Stimulated activated CD8-positive, alpha-beta memory T cell treated with anti-CD3 and anti-CD28 coated beads, Interleukin-15, amount 100 ng/mL, for 1 hour (primary cell): Measurements from ENCODE around the gene ADCY2.

Source experiments
- DNase-seq: peaks from one replicate; pipeline ENCODE4 v3.0.0-alpha.2; 2020; ENCODE audit warnings: low read depth

ADCY2 gene

GRCh38 chr5:7667216-7667767 lies 271.4 kb downstream of the ADCY2 start:
- no peak for DNase-seq

- no peak for DNase-seq
Observed at GRCh38 chr5:7668161-7668560, 272.2 kb downstream of the ADCY2 start.

GRCh38 chr5:7668627-7669026 lies 272.7 kb downstream of the ADCY2 start:
- no peak for DNase-seq

- DNase-seq: no peak
Observed at GRCh38 chr5:7671381-7671993, 275.5 kb downstream of the ADCY2 start.

- DNase-seq: no peak
Observed at GRCh38 chr5:7673658-7674057, 277.7 kb downstream of the ADCY2 start.

GRCh38 chr5:7676455-7676854 lies 280.5 kb downstream of the ADCY2 start:
- no peak for DNase-seq

GRCh38 chr5:7678030-7678429 lies 282.1 kb downstream of the ADCY2 start:
- no peak for DNase-seq

GRCh38 chr5:7679663-7680062 lies 283.7 kb downstream of the ADCY2 start:
- DNase-seq: no peak

GRCh38 chr5:7680260-7680659 lies 284.3 kb downstream of the ADCY2 start:
- no peak for DNase-seq

- no peak for DNase-seq
Observed at GRCh38 chr5:7682379-7682778, 286.4 kb downstream of the ADCY2 start.

- no peak for DNase-seq
Observed at GRCh38 chr5:7683753-7684152, 287.8 kb downstream of the ADCY2 start.

- DNase-seq: no peak
Observed at GRCh38 chr5:7684826-7685225, 288.9 kb downstream of the ADCY2 start.

- no peak for DNase-seq
Observed at GRCh38 chr5:7686794-7687193, 290.9 kb downstream of the ADCY2 start.

- DNase-seq: no peak
Observed at GRCh38 chr5:7690557-7690956, 294.6 kb downstream of the ADCY2 start.

- no peak for DNase-seq
Observed at GRCh38 chr5:7705261-7705660, 309.3 kb downstream of the ADCY2 start.

- no peak for DNase-seq
Observed at GRCh38 chr5:7705736-7706135, 309.8 kb downstream of the ADCY2 start.

GRCh38 chr5:7706256-7706655 lies 310.3 kb downstream of the ADCY2 start:
- DNase-seq: no peak

- no peak for DNase-seq
Observed at GRCh38 chr5:7714119-7714518, 318.2 kb downstream of the ADCY2 start.

- no peak for DNase-seq
Observed at GRCh38 chr5:7714697-7715096, 318.8 kb downstream of the ADCY2 start.

GRCh38 chr5:7717691-7718090 lies 321.8 kb downstream of the ADCY2 start:
- DNase-seq: no peak

- DNase-seq: no peak
Observed at GRCh38 chr5:7728076-7728475, 332.1 kb downstream of the ADCY2 start.

- no peak for DNase-seq
Observed at GRCh38 chr5:7741415-7742065, 345.6 kb downstream of the ADCY2 start.

- no peak for DNase-seq
Observed at GRCh38 chr5:7742241-7742656, 346.3 kb downstream of the ADCY2 start.
